Peyer's patch (tissue), 4 donors: ENCODE data around the gene METTL18. TPM values are rescaled to one million over a fixed set of nuclear protein-coding genes. Genes with fewer than 3 reads are reported as not detected.

Source experiments
- DNase-seq, 3 donors: peaks; one replicate each; pipeline ENCODE4 v3.0.0-alpha.2; 2017 to 2019
- H3K27ac ChIP-seq, 4 donors: fragments of 200-600 bp; sonication (generic); one replicate each; pipeline ENCODE4 v1.5.1; 2016 to 2019
- H3K27me3 ChIP-seq, 2 donors: fragments of 200-600 bp; sonication (generic); one replicate each; pipeline ENCODE4 v1.5.1; 2019
- H3K36me3 ChIP-seq, 3 donors: fragments of 200-600 bp; sonication (generic); one replicate each; pipeline ENCODE4 v1.5.1; 2016 to 2019
- H3K4me1 ChIP-seq, 4 donors: fragments of 200-600 bp; sonication (generic); one replicate each; pipeline ENCODE4 v1.5.1; 2016 to 2019
- H3K4me3 ChIP-seq, 4 donors: fragments of 200-600 bp; sonication (generic); 1 replicate in 3 of 4; 2 replicates in 1 of 4; pipeline ENCODE4 v1.5.1; 2016 to 2019; ENCODE audit warnings: mild to moderate bottlenecking in 1 of 4
- H3K9me3 ChIP-seq, 4 donors: fragments of 200-600 bp; sonication (generic); one replicate each; pipeline ENCODE4 v1.5.1; 2016 to 2019; ENCODE audit warnings: mild to moderate bottlenecking in 1 of 4
- POLR2A ChIP-seq, 2 donors: fragments of 450-650 bp; IDR thresholded peaks; one replicate each; pipeline ENCODE4 v1.5.1; 2017; ENCODE audit warnings: antibody characterized with exemption in 2 of 2, mild to moderate bottlenecking in 2 of 2, moderate library complexity in 2 of 2
- total RNA-seq, 4 donors: library from RNA; depleted of rRNA; stranded (reverse); fragments of >200 nt; gene quantifications; one replicate each; pipeline ENCODE4 v1.1.0, GENCODE V29; 2016
- TF ChIP-seq, protein P1 (sequence below), 6 experiments: fragments of 450-650 bp in 4 of 6; fragments of 200-600 bp in 2 of 6; sonication (generic) in 1 of 6; IDR thresholded peaks; one replicate each; pipeline ENCODE4 v1.5.1; 2017 to 2019; ENCODE audit warnings: antibody characterized with exemption in 6 of 6, mild to moderate bottlenecking in 3 of 6, moderate library complexity in 1 of 6

The METTL18 gene
- total RNA-seq, 4 donors from 2014 or later: 1.5 to 8.9 (median 5.0) TPM

DNA sequence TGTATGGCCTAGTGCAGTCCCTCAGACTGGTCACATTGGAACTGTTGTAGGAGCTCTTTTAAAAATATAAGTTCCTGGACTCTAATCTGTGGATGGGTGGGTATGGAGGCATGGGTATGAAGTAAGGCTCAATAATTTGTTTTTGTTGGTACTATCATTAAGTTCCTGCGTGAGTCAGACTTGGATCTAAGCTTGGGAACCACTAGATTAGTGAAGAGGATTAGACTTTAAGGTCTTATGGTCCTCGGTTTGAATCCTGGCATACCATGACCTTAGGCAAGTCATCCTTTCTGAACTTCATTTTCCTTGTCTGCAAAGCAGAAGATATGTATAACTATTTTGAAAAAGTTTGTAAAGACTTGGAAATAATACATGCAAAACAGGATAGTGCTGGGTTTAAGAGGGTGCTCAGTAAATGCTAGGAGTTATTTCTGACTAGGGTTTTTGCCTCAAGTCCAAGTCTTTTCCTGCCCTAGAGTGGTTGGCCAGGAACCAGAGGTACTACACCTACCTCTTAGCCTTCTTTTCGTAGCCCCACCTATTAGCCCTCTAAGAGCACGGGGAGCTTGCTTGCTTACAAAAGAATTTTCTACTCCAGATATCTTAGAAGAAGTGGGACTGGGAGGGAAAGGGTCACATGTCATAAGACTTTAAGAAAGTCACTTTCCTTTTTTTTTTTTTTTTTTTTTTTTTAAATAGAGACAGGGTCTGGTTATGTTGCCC lies 38.6 kb upstream of the METTL18 start:
- TF ChIP-seq, protein P1, sequence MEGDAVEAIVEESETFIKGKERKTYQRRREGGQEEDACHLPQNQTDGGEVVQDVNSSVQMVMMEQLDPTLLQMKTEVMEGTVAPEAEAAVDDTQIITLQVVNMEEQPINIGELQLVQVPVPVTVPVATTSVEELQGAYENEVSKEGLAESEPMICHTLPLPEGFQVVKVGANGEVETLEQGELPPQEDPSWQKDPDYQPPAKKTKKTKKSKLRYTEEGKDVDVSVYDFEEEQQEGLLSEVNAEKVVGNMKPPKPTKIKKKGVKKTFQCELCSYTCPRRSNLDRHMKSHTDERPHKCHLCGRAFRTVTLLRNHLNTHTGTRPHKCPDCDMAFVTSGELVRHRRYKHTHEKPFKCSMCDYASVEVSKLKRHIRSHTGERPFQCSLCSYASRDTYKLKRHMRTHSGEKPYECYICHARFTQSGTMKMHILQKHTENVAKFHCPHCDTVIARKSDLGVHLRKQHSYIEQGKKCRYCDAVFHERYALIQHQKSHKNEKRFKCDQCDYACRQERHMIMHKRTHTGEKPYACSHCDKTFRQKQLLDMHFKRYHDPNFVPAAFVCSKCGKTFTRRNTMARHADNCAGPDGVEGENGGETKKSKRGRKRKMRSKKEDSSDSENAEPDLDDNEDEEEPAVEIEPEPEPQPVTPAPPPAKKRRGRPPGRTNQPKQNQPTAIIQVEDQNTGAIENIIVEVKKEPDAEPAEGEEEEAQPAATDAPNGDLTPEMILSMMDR (IDR thresholded peaks at IDR 0.05): no peak
- no peak for TF ChIP-seq POLR2A (IDR thresholded peaks at IDR 0.05)
- Histone ChIP-seq H3K27me3 (no peaks in the 10 kb centered on the region), H3K9me3 (no peaks in the 10 kb centered on the region), H3K27ac (no peak overlapping the region), H3K4me1 (no peaks in the 10 kb centered on the region), H3K4me3 (no peak overlapping the region), H3K36me3 (peaks cover 0 to 18% (median 0%) of the 10 kb centered on the region in 3 donors)
- DNase-seq: no peak

DNA sequence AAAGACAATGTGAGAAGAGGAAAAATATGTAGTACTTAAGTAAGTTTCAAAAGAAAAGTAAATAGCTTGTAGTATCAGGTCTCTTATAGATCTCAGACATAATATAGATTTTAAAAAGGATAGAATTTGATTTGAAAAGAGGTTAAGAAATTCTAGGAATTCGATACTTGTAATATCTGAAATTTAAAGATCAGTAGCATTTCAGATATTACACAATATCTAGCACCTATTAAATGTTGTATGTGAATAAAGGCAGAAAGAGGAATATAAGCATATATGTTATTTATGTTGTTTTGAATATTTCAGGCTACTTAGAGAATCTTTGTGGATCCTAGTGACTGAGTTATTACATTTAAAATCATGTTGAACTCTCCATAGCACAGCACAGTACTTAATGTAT lies 35.0 kb upstream of the METTL18 start:
- Histone ChIP-seq H3K27ac (no peak overlapping the region), H3K27me3 (no peaks in the 10 kb centered on the region), H3K36me3 (peaks cover 0 to 23% (median 0%) of the 10 kb centered on the region in 3 donors), H3K9me3 (no peaks in the 10 kb centered on the region), H3K4me3 (no peak overlapping the region), H3K4me1 (no peaks in the 10 kb centered on the region)
- DNase-seq: no peak
- TF ChIP-seq POLR2A (IDR thresholded peaks at IDR 0.05): no peak
- TF ChIP-seq, protein P1 (IDR thresholded peaks at IDR 0.05): no peak

DNA sequence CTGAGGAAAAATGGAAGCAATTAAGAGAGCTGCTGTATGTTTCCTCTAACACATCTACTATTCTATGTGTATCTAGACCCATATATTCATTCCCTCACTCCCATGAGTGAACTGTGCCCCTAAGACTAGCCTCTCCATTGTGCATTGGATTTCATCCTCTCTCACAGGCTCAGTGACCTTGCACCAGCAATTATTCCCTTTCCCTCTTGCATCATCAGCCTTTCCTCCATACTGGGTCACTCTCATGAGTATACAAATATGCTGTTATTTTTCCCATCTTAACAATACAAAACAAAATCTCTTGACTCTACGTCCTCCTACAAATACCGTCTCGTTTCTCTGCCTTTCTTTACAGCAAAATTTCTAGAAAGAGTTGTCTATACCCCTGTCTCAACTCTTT lies 29.4 kb upstream of the METTL18 start:
- DNase-seq: no peak
- Histone ChIP-seq H3K27ac (no peak overlapping the region), H3K4me1 (no peaks in the 10 kb centered on the region), H3K4me3 (no peak overlapping the region), H3K9me3 (no peaks in the 10 kb centered on the region), H3K36me3 (peaks cover 0 to 22% (median 0%) of the 10 kb centered on the region in 3 donors), H3K27me3 (no peaks in the 10 kb centered on the region)
- TF ChIP-seq, protein P1 (IDR thresholded peaks at IDR 0.05): no peak
- no peak for TF ChIP-seq POLR2A (IDR thresholded peaks at IDR 0.05)

GRCh38 chr1:169821500-169821899 lies 26.8 kb upstream of the METTL18 start:
- Histone ChIP-seq H3K9me3 (no peaks in the 10 kb centered on the region), H3K27me3 (no peaks in the 10 kb centered on the region), H3K36me3 (peaks cover 0 to 10% (median 0%) of the 10 kb centered on the region in 3 donors), H3K4me3 (no peak overlapping the region), H3K27ac (no peak overlapping the region), H3K4me1 (no peaks in the 10 kb centered on the region)
- DNase-seq: no peak
- TF ChIP-seq POLR2A (IDR thresholded peaks at IDR 0.05): no peak
- TF ChIP-seq, protein P1 (IDR thresholded peaks at IDR 0.05): no peak

DNA sequence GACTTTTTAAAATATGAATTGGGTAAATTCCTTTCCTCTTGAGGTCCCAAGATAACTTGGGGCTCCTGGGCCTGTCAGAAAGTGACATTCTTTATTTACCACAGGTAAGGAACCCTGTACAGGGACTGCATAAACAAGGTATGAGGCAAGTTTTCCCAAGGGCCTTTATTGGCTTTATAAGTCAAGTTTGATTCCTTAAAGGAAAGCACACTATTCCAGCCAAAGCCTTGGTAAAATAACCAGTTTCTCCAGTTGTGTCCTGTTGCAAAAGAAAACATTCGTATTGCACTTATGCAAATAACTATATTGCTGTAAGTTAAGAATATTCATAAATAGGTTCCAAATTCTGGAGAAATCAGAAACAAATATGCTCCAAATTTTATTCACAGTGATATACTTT lies 21.9 kb upstream of the METTL18 start:
- Histone ChIP-seq H3K9me3 (no peaks in the 10 kb centered on the region), H3K4me1 (no peaks in the 10 kb centered on the region), H3K4me3 (no peak overlapping the region), H3K36me3 (no peaks in the 10 kb centered on the region), H3K27me3 (no peaks in the 10 kb centered on the region), H3K27ac (no peak overlapping the region)
- TF ChIP-seq, protein P1 (IDR thresholded peaks at IDR 0.05): no peak
- TF ChIP-seq POLR2A (IDR thresholded peaks at IDR 0.05): no peak
- no peak for DNase-seq
